BJ (cell line): Measurements from ENCODE around the gene RABGAP1L. TPM values are rescaled to one million over a fixed set of nuclear protein-coding genes. Genes with fewer than 3 reads are reported as not detected.
"Not testable (repeated sequence)": the region's sequence is repeated elsewhere in the genome, so short reads cannot be mapped to it uniquely, and the experiment has no call there.

ENCODE experiments used
- CTCF ChIA-PET: fragments of 350-600 bp; formaldehyde crosslinking; extraction: SDS; loops from one replicate; lab custom pipeline; 2021; ENCODE audit warnings: antibody characterized with exemption, inconsistent platforms; lab: Yijun Ruan, JAX
- POLR2A ChIA-PET: fragments of 300-600 bp; sonication (Branson Sonifier 250); formaldehyde crosslinking; extraction: SDS; loops from one replicate; lab custom pipeline; 2021; ENCODE audit warnings: antibody characterized with exemption; lab: Charles Lee
- DNase-seq: peaks from one replicate; pipeline ENCODE4 v3.0.0-alpha.2; 2011; ENCODE audit warnings: low read depth
- H3K27me3 ChIP-seq: 2 replicates; pipeline ENCODE4 v1.6.0; 2011; ENCODE audit warnings: low read length; ENCODE audit not compliant: control insufficient read depth, insufficient read depth
- H3K36me3 ChIP-seq: 2 replicates; pipeline ENCODE4 v1.5.1; 2011; ENCODE audit warnings: low read length; ENCODE audit not compliant: control insufficient read depth, insufficient read depth
- H3K4me3 ChIP-seq: 2 replicates; pipeline ENCODE4 v1.5.1; 2011; ENCODE audit warnings: low read depth, mild to moderate bottlenecking, control low read depth, low read length
- polyA plus RNA-seq: library from polyadenylated mRNA; depleted of rRNA; stranded (reverse); fragments of >200 nt; gene quantifications from 2 replicates; pipeline ENCODE4 v1.2.3, GENCODE V29; 2011
- TF ChIP-seq, protein P1 (sequence below): IDR thresholded peaks from 2 replicates; pipeline ENCODE4 v1.5.1; 2011; ENCODE audit warnings: low read depth, mild to moderate bottlenecking, control low read depth, inconsistent platforms, low read length, moderate library complexity; ENCODE audit not compliant: insufficient read depth

The RABGAP1L gene
- polyA plus RNA-seq, 1 experiment, result 15.9 TPM

DNA sequence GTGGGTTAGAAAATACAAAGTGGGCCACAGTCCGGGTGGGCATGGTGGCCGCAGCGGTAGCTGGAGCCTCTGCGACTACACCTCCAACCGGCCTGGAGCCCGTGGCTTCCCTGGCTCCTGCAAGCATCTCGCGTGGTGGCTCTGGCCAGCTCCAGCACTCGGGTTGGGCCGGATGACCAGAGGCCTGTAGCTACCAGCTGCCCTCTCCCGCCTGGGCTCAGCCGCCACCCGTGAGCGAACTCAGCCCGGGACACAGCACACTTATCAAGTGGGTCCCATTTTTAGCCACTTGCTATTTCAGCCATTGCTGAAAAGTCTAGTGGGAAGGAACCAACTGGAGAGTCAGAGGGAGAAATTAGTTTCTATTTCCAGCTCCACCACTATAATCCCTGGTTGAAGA, 732.7 kb downstream of the RABGAP1L start:
- POLR2A ChIA-PET, result no interaction called here

DNA sequence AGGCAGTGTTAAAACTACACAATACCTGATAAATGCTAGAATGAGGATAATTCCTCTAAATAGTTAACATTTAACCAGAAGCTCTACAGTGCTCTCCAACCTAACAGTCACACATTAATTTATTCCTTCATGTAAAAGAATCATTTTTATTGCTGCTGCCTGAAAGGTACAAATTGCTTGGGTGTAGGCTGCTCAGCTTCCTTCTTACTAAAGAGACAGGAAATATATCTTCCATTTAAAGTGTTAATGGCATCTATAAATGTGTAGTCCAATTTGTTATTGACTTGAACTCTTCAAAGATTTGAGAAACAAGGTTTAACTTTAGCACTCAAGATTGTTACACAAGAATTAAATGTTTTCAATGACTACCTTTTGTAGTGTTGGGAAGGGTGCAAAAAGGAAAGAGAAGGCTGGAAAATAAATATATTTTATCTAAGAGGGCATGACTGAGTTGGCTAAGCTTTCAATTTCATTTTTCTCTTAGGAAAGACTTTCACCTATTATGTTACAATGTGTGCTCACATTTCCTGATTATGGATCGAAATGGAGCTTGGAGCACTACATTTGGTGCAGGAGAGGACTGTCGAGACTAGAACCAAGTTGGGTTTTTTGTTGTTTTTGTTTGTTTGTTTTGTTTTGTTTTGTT, 734.9 kb downstream of the RABGAP1L start:
- TF ChIP-seq, protein P1, sequence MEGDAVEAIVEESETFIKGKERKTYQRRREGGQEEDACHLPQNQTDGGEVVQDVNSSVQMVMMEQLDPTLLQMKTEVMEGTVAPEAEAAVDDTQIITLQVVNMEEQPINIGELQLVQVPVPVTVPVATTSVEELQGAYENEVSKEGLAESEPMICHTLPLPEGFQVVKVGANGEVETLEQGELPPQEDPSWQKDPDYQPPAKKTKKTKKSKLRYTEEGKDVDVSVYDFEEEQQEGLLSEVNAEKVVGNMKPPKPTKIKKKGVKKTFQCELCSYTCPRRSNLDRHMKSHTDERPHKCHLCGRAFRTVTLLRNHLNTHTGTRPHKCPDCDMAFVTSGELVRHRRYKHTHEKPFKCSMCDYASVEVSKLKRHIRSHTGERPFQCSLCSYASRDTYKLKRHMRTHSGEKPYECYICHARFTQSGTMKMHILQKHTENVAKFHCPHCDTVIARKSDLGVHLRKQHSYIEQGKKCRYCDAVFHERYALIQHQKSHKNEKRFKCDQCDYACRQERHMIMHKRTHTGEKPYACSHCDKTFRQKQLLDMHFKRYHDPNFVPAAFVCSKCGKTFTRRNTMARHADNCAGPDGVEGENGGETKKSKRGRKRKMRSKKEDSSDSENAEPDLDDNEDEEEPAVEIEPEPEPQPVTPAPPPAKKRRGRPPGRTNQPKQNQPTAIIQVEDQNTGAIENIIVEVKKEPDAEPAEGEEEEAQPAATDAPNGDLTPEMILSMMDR, result no peak

More for the DNA sequence above, 732.7 kb downstream of the RABGAP1L start:
- Histone ChIP-seq H3K36me3 (no peaks in the 10 kb centered on the region), H3K27me3 (no peaks in the 10 kb centered on the region), H3K4me3 (no peak overlapping the region)
- DNase-seq, result no peak
- TF ChIP-seq, protein P1, result no peak
- CTCF ChIA-PET, result interaction anchor here (1.1 kb wide), 1 partner anchor 9 kb away, joined by 3 read pairs; no protein-coding TSS in a partner anchor

DNA sequence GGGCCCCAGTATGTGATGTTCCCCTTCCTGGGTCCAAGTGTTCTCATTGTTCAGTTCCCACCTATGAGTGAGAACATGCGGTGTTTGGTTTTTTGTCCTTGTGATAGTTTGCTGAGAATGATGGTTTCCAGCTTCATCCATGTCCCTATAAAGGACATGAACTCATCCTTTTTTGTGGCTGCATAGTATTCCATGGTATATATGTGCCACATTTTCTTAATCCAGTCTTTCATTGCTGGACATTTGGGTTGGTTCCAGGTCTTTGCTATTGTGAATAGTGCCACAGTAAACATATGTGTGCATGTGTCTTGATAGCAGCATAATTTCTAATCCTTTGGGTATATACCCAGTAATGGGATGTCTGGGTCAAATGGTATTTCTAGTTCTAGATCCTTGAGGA, 736.3 kb downstream of the RABGAP1L start:
- POLR2A ChIA-PET, H3K4me3 ChIP-seq, H3K27me3 ChIP-seq, DNase-seq, H3K36me3 ChIP-seq, CTCF ChIA-PET: not testable (repeated sequence)

More for the DNA sequence above, 734.9 kb downstream of the RABGAP1L start:
- CTCF ChIA-PET, result no interaction called here
- Histone ChIP-seq H3K36me3 (no peaks in the 10 kb centered on the region), H3K27me3 (no peaks in the 10 kb centered on the region), H3K4me3 (no peak overlapping the region)
- no peak for DNase-seq
- POLR2A ChIA-PET, result no interaction called here

DNA sequence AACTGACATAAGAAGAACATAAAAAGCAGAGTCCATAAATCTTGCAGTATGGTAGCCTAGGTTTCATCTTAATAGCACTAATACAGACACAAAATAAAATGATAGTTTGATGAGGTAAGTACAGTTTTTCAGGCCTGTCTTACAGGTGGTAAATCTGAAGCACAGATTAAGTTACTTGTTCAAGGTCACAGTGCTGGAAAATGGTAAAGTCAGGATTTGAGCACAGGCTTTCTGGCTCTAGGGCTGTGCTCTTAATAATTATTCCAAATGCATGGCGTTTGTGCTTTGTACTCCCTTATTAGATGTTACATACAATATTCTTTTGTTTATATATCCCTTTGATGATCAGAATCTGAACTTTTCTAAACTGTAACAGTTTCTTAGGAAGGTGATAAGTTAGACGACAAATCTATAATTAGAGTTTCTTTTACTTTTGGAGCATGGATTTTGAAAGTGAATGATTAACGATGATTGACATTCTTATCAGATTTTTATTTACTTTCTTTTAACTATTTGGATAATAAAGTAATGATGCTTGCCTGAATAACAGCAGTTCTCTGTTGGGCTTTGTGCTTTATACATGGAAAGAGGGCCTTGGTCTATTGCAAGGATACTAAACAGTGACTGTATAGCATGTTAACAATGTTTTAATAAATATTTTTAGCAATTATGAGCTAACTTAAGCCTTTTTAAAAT, 738.9 kb downstream of the RABGAP1L start:
- H3K36me3 ChIP-seq, result no peaks in the 10 kb centered on the region
- ChIA-PET POLR2A (no interaction called here), CTCF (no interaction called here)
- no peak overlapping the region for H3K4me3 ChIP-seq
- no peak for DNase-seq
- no peaks in the 10 kb centered on the region for H3K27me3 ChIP-seq
- TF ChIP-seq, protein P1, result no peak

DNA sequence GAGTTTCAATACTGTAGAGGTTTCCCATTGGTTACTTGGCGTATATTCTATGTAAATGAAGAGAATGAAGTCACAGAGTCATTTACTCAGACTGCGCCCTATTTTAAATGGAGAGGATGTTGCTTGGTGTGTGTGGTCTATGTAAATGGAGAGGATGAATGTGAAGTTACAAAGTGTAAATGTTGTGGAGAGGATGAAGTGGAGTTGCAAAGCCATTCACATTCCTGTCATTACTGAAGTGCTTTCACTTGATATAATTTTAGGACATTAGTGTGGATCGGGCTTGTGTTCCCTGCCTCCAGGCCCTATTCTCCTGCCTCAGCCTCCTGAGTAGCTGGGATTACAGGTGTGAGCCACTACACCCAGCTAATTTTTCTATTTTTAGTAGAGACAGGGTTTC, 741.0 kb downstream of the RABGAP1L start:
- POLR2A ChIA-PET, result no interaction called here
- Histone ChIP-seq H3K36me3 (no peaks in the 10 kb centered on the region), H3K27me3 (no peaks in the 10 kb centered on the region), H3K4me3 (no peak overlapping the region)
- DNase-seq, result no peak
- CTCF ChIA-PET, result no interaction called here
- TF ChIP-seq, protein P1, result no peak
